ENCODE measurements around the gene MSMP.

Gene MSMP

GRCh38 chr9:35717132-35717870 lies 36.8 kb downstream of the MSMP start:
- DNase-seq = no peak

GRCh38 chr9:35716230-35716629 lies 37.8 kb downstream of the MSMP start:
- no peak for DNase-seq

- DNase-seq = no peak
These were observed 39.4 kb downstream of the MSMP start for GRCh38 chr9:35714579-35715252.

GRCh38 chr9:35714123-35714522 lies 40.0 kb downstream of the MSMP start:
- no peak for DNase-seq

GRCh38 chr9:35713578-35713977 lies 40.5 kb downstream of the MSMP start:
- no peak for DNase-seq

GRCh38 chr9:35712762-35713400 lies 41.2 kb downstream of the MSMP start:
- no peak for DNase-seq

- DNase-seq = no peak
These were observed 42.3 kb downstream of the MSMP start for GRCh38 chr9:35711501-35712428.

GRCh38 chr9:35710818-35711500 lies 43.1 kb downstream of the MSMP start:
- DNase-seq = no peak

GRCh38 chr9:35708146-35708545 lies 45.9 kb downstream of the MSMP start:
- no peak for DNase-seq

- DNase-seq = no peak
These were observed 47.1 kb downstream of the MSMP start for GRCh38 chr9:35706951-35707350.

GRCh38 chr9:35705836-35706430 lies 48.1 kb downstream of the MSMP start:
- no peak for DNase-seq

GRCh38 chr9:35705372-35705771 lies 48.7 kb downstream of the MSMP start:
- DNase-seq = no peak

- DNase-seq = no peak
These were observed 50.0 kb downstream of the MSMP start for GRCh38 chr9:35703906-35704672.
